B cell (primary cell): ENCODE measurements around the gene AEN. TPM values are rescaled to one million over a fixed set of nuclear protein-coding genes. Genes with fewer than 3 reads are reported as not detected.

ENCODE experiments used
- ATAC-seq: fragments of 200-7000 bp; cut with Tn5 transposase; one replicate; pipeline ENCODE4 v1.10.0; 2021; ENCODE audit warnings: low read depth, mild to moderate bottlenecking, moderate number of reproducible peaks, moderate library complexity
- CTCF ChIA-PET: fragments of 350-600 bp; sonication (Branson Sonifier 250); formaldehyde crosslinking; loops from one replicate; lab custom pipeline; 2021; ENCODE audit warnings: antibody characterized with exemption, inconsistent platforms; lab: Charles Lee
- POLR2A ChIA-PET: fragments of 350-600 bp; sonication (Branson Sonifier 250); formaldehyde crosslinking; loops from one replicate; lab custom pipeline; 2021; ENCODE audit warnings: antibody characterized with exemption; lab: Charles Lee
- DNase-seq: peaks from one replicate; pipeline ENCODE4 v3.0.0; 2013
- H2AFZ ChIP-seq: 2 replicates; pipeline ENCODE4 v1.6.1; 2012; ENCODE audit warnings: mild to moderate bottlenecking, low read depth, low read length; ENCODE audit not compliant: insufficient read depth, poor library complexity, severe bottlenecking
- H3K27ac ChIP-seq, 2 donors: 1 replicate in 1 of 2; 2 replicates in 1 of 2; pipeline ENCODE4 v1.5.1; 2012 to 2013; ENCODE audit warnings: low read length in 2 of 2, mild to moderate bottlenecking in 2 of 2, moderate library complexity in 1 of 2
- H3K27me3 ChIP-seq, 4 experiments: fragments of 200-600 bp in 1 of 4; sonication (generic) in 1 of 4; replicated peaks in 1 of 4; 1 replicate in 2 of 4; 2 replicates in 2 of 4; pipeline versions ENCODE4 v1.6.1 to v1.7.0; 2013 to 2016; ENCODE audit warnings: low read length in 3 of 4, mild to moderate bottlenecking in 2 of 4, mixed read lengths in 1 of 4, moderate library complexity in 1 of 4; ENCODE audit not compliant: insufficient read depth in 4 of 4, control insufficient read depth in 3 of 4; ENCODE audit errors: control extremely low read depth in 1 of 4
- H3K36me3 ChIP-seq, 2 experiments: replicated peaks in 1 of 2; 1 replicate in 1 of 2; 2 replicates in 1 of 2; pipeline versions ENCODE4 v1.6.1 to v1.7.1; 2013; ENCODE audit warnings: low read length in 1 of 2; ENCODE audit not compliant: insufficient read depth in 2 of 2, control insufficient read depth in 1 of 2; ENCODE audit errors: control extremely low read depth in 1 of 2, extremely low read depth in 1 of 2
- H3K4me1 ChIP-seq, 2 donors: fragments of 200-600 bp in 1 of 2; sonication (generic) in 1 of 2; 1 replicate in 1 of 2; 2 replicates in 1 of 2; pipeline versions ENCODE4 v1.5.1 to v1.6.1; 2013 to 2017; ENCODE audit warnings: low read length in 2 of 2; ENCODE audit not compliant: control insufficient read depth in 2 of 2, insufficient read depth in 2 of 2
- H3K4me2 ChIP-seq: replicated peaks from 2 replicates; pipeline ENCODE3; 2012; ENCODE audit warnings: mild to moderate bottlenecking, low read depth, low read length; ENCODE audit not compliant: poor library complexity, severe bottlenecking
- H3K4me3 ChIP-seq, 5 experiments: fragments of 200-600 bp in 1 of 5; sonication (generic) in 1 of 5; 1 replicate in 3 of 5; 2 replicates in 2 of 5; pipeline versions ENCODE4 v1.5.1 to v1.7.0; 2011 to 2016; ENCODE audit warnings: low read length in 4 of 5, mild to moderate bottlenecking in 4 of 5, low read depth in 2 of 5, control low read depth in 1 of 5, moderate library complexity in 1 of 5; ENCODE audit not compliant: insufficient read depth in 1 of 5; ENCODE audit errors: control extremely low read depth in 1 of 5, extremely low read depth in 1 of 5
- H3K79me2 ChIP-seq: fragments of 200-600 bp; sonication (generic); one replicate; pipeline ENCODE4 v1.6.0; 2016; ENCODE audit warnings: low read length; ENCODE audit not compliant: control insufficient read depth, insufficient read depth
- H3K9ac ChIP-seq: fragments of 200-600 bp; sonication (generic); 2 replicates; pipeline ENCODE4 v1.6.1; 2017; ENCODE audit warnings: mild to moderate bottlenecking, low read length, moderate library complexity
- H3K9me3 ChIP-seq, 3 donors: one replicate each; pipeline versions ENCODE4 v1.6.1 to v1.7.1; 2013; ENCODE audit warnings: low read length in 2 of 3; ENCODE audit not compliant: control insufficient read depth in 2 of 3, insufficient read depth in 1 of 3; ENCODE audit errors: control extremely low read depth in 1 of 3
- H4K20me1 ChIP-seq: 2 replicates; pipeline ENCODE4 v1.6.0; 2012; ENCODE audit warnings: mild to moderate bottlenecking, low read length; ENCODE audit not compliant: insufficient read depth, control insufficient read depth, poor library complexity, severe bottlenecking
- H3K27ac Mint-ChIP-seq: one replicate; pipeline ENCODE4 v1.8.0; 2021; ENCODE audit warnings: mixed read lengths
- H3K27me3 Mint-ChIP-seq: one replicate; pipeline ENCODE4 v1.8.0; 2021; ENCODE audit warnings: mixed read lengths
- H3K4me1 Mint-ChIP-seq: one replicate; pipeline ENCODE4 v1.8.0; 2021; ENCODE audit warnings: mixed read lengths
- H3K4me3 Mint-ChIP-seq: one replicate; pipeline ENCODE4 v1.8.0; 2021; ENCODE audit warnings: mixed read lengths
- H3K9me3 Mint-ChIP-seq: one replicate; pipeline ENCODE4 v1.8.0; 2022; ENCODE audit warnings: mixed read lengths; ENCODE audit not compliant: insufficient read depth
- EZH2 ChIP-seq: IDR thresholded peaks from 2 replicates; pipeline ENCODE4 v1.6.1; 2012; ENCODE audit warnings: borderline replicate concordance, low read depth, mild to moderate bottlenecking, moderate library complexity, low read length; ENCODE audit not compliant: insufficient read depth, poor library complexity, severe bottlenecking
- WGBS: methylation state at CpG from one replicate; pipeline ENCODE4 v1.1.5; 2013; ENCODE audit warnings: missing lambda C conversion rate; ENCODE audit not compliant: insufficient coverage; 5-methylcytosine and 5-hydroxymethylcytosine counted together
- intact Hi-C: fragments of 100-400 bp; cut with micrococcal nuclease; formaldehyde crosslinking; loops from one replicate; pipeline ENCODE4 v1.10.0; 2022
- polyA plus RNA-seq: library from polyadenylated mRNA; depleted of rRNA; stranded (reverse); fragments of >200 nt; gene quantifications from 2 replicates; pipeline ENCODE4 v1.2.3, GENCODE V29; 2012
- total RNA-seq, 2 donors: library from RNA; stranded (reverse); fragments of 120-200 nt in 1 of 2; gene quantifications; 1 replicate in 1 of 2; 2 replicates in 1 of 2; pipeline versions ENCODE4 v1.2.3 to v1.2.4, GENCODE V29; 2013 to 2022
- TF ChIP-seq, protein P1 (sequence below): fragments of 200-600 bp; IDR thresholded peaks from one replicate; pipeline ENCODE4 v1.8.0; 2022; ENCODE audit warnings: antibody characterized with exemption, mild to moderate bottlenecking

The AEN gene
- total and polyA plus RNA-seq, 2 donors (not counting 1 experiment from before 2014, with no cell fraction given): 18.5 to 42.9 TPM

DNA sequence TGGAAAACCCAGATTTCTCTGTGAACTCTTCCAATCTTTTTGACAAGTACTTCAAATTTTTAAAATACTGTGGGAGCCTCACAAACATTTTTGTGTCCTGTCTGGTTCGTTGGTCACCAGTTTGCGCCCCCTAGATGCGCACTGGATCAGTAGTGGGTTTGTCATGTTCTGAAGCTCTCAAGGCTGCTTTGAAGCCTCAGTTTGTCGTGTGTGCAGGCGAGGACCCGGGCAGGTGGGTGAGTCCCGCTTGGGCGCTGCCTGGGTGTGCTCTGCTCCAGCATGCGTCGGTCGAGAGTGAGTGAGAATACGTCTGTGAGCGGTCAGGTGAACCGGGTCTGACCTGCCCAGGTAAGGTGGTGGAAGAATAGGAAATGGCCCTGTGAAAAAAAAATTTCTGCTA is 17.3 kb upstream of the AEN start:
- H3K9ac ChIP-seq: no peak overlapping the region
- no peaks in the 10 kb centered on the region for H3K79me2 ChIP-seq
- Mint-ChIP-seq H3K27ac (no peak overlapping the region), H3K4me3 (peak overlapping the region; percentile 74), H3K27me3 (peaks cover 55% of the 10 kb centered on the region), H3K4me1 (peaks cover 13% of the 10 kb centered on the region), H3K9me3 (no peaks in the 10 kb centered on the region)
- intact Hi-C loops: no loop called here
- DNase-seq: no peak
- peak overlapping the region; percentile 60 for H3K4me2 ChIP-seq
- 20% methylated on average over 12 of the region's 14 CpGs for WGBS
- TF ChIP-seq, protein P1, sequence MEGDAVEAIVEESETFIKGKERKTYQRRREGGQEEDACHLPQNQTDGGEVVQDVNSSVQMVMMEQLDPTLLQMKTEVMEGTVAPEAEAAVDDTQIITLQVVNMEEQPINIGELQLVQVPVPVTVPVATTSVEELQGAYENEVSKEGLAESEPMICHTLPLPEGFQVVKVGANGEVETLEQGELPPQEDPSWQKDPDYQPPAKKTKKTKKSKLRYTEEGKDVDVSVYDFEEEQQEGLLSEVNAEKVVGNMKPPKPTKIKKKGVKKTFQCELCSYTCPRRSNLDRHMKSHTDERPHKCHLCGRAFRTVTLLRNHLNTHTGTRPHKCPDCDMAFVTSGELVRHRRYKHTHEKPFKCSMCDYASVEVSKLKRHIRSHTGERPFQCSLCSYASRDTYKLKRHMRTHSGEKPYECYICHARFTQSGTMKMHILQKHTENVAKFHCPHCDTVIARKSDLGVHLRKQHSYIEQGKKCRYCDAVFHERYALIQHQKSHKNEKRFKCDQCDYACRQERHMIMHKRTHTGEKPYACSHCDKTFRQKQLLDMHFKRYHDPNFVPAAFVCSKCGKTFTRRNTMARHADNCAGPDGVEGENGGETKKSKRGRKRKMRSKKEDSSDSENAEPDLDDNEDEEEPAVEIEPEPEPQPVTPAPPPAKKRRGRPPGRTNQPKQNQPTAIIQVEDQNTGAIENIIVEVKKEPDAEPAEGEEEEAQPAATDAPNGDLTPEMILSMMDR: no peak
- no peak for TF ChIP-seq EZH2
- no peaks in the 10 kb centered on the region for H3K36me3 ChIP-seq
- peaks cover 0 to 55% (median 44%) of the 10 kb centered on the region in 4 experiments for H3K27me3 ChIP-seq
- peaks cover 19 to 21% of the 10 kb centered on the region in 2 donors for H3K4me1 ChIP-seq
- no peak overlapping the region for H3K27ac ChIP-seq
- CTCF ChIA-PET: no interaction called here
- H3K9me3 ChIP-seq: peaks cover 0 to 22% (median 0%) of the 10 kb centered on the region in 3 donors
- no peaks in the 10 kb centered on the region for H4K20me1 ChIP-seq
- H3K4me3 ChIP-seq: no peak overlapping the region
- no peak for ATAC-seq
- POLR2A ChIA-PET: no interaction called here
- H2AFZ ChIP-seq: no peak overlapping the region

DNA sequence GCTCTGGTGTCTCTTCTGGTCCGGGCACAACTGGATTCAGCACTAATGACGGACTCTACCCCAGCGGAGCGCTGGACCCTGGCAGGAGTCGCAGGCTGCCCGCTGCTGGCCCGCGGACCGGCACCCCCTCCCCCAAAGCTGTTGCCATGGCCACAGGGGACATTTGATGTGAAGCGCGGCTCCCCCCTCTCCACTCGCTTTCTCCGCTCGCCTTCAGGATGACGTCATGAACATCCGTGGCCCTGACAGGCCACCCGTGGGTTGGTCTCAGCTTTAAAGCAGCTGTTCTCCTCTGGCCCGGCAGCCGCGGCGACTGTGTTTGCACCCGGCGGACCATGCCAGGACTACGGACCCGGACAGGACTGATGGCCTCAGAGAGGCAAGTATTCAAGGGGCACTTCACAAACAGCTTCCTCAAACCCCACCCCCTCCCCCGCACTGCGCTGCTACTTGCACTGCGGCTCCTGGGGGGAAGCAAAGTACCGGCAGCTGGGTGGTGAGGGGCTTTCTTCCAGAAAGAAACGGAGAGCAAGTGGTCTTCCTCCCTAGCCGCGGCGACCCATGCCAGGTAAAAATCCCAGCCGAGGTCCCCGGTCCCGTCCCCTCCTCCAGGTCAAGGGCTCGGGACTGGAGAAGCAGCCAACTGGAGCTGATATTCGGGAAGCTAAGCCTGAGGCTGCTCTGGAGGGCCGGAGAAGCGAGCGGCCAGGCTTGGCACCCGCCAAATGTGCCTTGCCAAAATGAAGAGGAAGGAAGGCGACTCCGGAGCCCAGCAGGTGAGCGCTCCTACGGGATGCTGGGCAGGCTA is 16.6 kb upstream of the AEN start:
- Histone ChIP-seq H3K4me1 (peaks cover 19 to 21% of the 10 kb centered on the region in 2 donors), H3K4me2 (peak overlapping the region; percentile 60), H3K27me3 (peaks cover 0 to 60% (median 49%) of the 10 kb centered on the region in 4 experiments), H3K79me2 (no peaks in the 10 kb centered on the region), H3K4me3 (peak overlapping the region in 2 of 5 experiments; percentile 7 to 15), H3K9ac (no peak overlapping the region), H4K20me1 (no peaks in the 10 kb centered on the region), H3K36me3 (no peaks in the 10 kb centered on the region), H3K27ac (no peak overlapping the region), H2AFZ (peak overlapping the region; percentile 22), H3K9me3 (peaks cover 0 to 22% (median 0%) of the 10 kb centered on the region in 3 donors)
- ChIA-PET POLR2A (no interaction called here), CTCF (interaction anchor here (1.5 kb wide), 1 partner anchor 20 kb away, joined by 5 read pairs; no protein-coding TSS in a partner anchor)
- DNase-seq (no peak), ATAC-seq (no peak)
- peak overlapping the region; percentile 74 for H3K4me3 Mint-ChIP-seq
- no peaks in the 10 kb centered on the region for H3K9me3 Mint-ChIP-seq
- 7% methylated on average over 45 of the region's 46 CpGs for WGBS
- intact Hi-C loops: no loop called here
- TF ChIP-seq EZH2: no peak
- TF ChIP-seq, protein P1: no peak
- peaks cover 13% of the 10 kb centered on the region for H3K4me1 Mint-ChIP-seq
- H3K27me3 Mint-ChIP-seq: peaks cover 62% of the 10 kb centered on the region
- no peak overlapping the region for H3K27ac Mint-ChIP-seq
